Activated T-helper 1 cell treated with anti-CD3 and anti-CD28 coated beads, Interleukin-12 subunit alpha, Interleukin-12 subunit beta, Interleukin-2, Interleukin-4 antibody, amounts not matched to agents 30 ng/mL and 10 ng/mL and 1 ng/mL, durations not matched to agents 14 hours and 24 hours and 36 hours (primary cell): Measurements from ENCODE around the gene CRIP2. TPM values are rescaled to one million over a fixed set of nuclear protein-coding genes. Genes with fewer than 3 reads are reported as not detected.

Experiments used
- DNase-seq: peaks from one replicate; pipeline ENCODE4 v3.0.0; 2021; ENCODE audit warnings: low spot score
- H3K27ac Mint-ChIP-seq: one replicate; pipeline ENCODE4 v1.8.0; 2021; ENCODE audit warnings: mild to moderate bottlenecking, mixed read lengths
- H3K27me3 Mint-ChIP-seq: one replicate; pipeline ENCODE4 v1.8.0; 2022; ENCODE audit warnings: mild to moderate bottlenecking, moderate library complexity, mixed read lengths; ENCODE audit not compliant: insufficient read depth
- H3K36me3 Mint-ChIP-seq: one replicate; pipeline ENCODE4 v1.8.0; 2021; ENCODE audit warnings: low read depth, mixed read lengths
- H3K4me1 Mint-ChIP-seq: one replicate; pipeline ENCODE4 v1.8.0; 2021; ENCODE audit warnings: low read depth, mixed read lengths
- H3K4me3 Mint-ChIP-seq: one replicate; pipeline ENCODE4 v1.8.0; 2021; ENCODE audit warnings: mild to moderate bottlenecking, moderate library complexity, mixed read lengths
- H3K9me3 Mint-ChIP-seq: one replicate; pipeline ENCODE4 v1.8.0; 2021; ENCODE audit warnings: mixed read lengths
- intact Hi-C: fragments of 100-400 bp; cut with micrococcal nuclease; formaldehyde crosslinking; loops from one replicate; pipeline ENCODE4 v1.15.1; 2024
- total RNA-seq: library from RNA; stranded (reverse); gene quantifications from 2 replicates; pipeline ENCODE4 v1.2.3, GENCODE V29; 2022

CRIP2 gene
- total RNA-seq, 1 donor from 2014 or later = not detected

DNA sequence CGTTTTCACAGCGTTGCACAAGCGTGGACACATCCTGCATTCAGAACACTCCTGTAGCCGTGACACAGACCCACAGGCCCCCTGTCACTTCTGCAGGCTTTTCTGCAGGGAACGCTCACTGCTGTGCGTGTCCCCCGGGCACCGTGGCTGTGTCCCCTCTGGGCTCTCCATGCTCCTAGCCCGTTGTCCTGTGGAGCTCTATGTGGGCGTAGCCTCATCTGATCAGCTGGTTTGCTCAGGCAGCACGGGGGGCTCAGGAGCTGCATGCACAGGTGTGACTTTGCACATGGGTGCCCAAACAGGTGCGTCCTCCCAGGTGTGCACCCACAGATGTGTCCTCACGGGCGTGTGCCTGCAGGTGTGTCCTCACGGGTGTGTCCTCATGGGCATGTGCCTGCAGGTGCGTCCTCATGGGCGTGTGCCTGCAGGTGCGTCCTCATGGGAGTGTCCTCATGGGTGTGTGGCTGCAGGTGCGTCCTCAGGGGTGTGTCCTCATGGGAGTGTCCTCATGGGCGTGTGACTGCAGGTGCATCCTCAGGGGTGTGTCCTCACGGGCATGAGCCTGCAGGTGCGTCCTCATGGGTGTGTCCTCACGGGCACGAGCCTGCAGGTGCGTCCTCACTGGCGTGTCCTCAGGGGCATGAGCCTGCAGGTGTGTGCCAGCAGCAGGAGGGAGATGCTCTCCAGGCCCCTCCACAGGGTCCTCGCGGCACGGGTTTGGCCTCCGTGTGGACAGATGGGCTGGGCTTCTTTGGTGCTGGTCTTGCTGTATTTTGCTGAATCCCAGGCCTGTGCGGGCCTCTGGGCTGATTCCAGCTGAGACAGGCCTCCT lies 37.5 kb upstream of the CRIP2 start:
- no peaks in the 10 kb centered on the region for H3K9me3 Mint-ChIP-seq

DNA sequence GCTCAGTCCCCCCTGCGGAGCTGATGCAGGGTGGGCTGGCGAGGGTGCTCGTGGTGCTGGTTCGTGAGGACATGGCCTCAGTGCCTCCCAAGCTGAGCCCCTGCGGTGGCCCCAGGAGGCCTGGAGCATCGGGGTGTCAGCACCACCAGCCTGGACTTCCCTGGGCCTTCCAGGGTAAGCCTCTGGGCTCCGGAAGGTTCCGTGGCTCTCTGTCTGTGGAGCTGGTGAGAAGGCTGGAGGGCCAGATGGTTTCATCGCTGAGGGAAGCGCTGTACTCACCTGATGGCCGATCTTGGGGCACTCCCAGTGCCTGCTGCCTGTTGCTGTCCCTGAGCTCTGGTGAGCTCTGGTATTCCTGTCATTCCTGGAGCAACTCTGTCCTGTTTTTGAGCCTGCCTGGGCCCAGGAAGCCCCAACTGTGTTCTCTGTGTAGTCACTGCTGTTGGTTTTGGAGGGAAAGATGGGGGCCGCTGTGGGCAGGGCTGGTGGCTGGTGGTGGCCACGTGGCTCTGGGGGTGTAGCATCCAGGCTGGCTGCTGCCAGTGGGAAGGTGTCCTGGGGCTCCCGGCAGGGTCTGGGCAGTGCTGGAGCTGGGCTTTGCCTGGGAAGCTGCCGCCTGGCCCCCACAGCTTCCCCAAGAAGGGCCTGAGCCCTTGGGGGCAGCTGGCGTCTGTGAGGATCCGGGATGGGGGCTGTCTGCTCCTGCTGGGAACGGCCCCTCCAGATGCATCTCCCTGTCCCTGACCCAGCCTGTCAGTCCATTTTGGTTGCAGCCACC lies 36.7 kb upstream of the CRIP2 start:
- Mint-ChIP-seq H3K27ac (no peak overlapping the region), H3K4me1 (no peaks in the 10 kb centered on the region), H3K9me3 (no peaks in the 10 kb centered on the region), H3K36me3 (peaks cover 14% of the 10 kb centered on the region), H3K27me3 (no peaks in the 10 kb centered on the region), H3K4me3 (no peak overlapping the region)
- intact Hi-C loops = no loop called here
- no peak for DNase-seq

More for the DNA sequence above, 37.5 kb upstream of the CRIP2 start:
- no peaks in the 10 kb centered on the region for H3K4me1 Mint-ChIP-seq
- H3K36me3 Mint-ChIP-seq = peaks cover 12% of the 10 kb centered on the region
- intact Hi-C loops = no loop called here
- no peak overlapping the region for H3K27ac Mint-ChIP-seq
- H3K27me3 Mint-ChIP-seq = no peaks in the 10 kb centered on the region
- no peak overlapping the region for H3K4me3 Mint-ChIP-seq
- no peak for DNase-seq

DNA sequence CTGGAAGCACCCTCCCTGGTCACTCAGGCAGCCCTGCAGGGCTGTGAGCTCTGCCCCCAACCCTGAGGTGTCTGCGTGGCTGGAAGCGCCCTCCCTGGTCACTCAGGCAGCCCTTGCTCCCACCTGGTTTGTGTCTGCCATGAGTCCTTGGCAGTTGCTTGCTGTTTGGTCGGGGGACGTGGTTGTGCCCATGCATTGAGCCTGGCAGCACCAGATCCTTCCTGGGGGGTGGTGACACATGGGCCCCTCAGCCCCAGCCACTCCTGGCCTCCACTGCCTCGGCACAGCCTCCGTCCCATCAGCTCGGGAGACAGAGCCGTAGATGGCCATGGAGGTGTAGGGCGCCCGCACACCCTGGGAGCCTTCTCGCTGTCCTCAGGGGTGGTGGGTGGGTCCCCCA lies 35.4 kb upstream of the CRIP2 start:
- H3K4me3 Mint-ChIP-seq = no peak overlapping the region
- no peak for DNase-seq
- no peak overlapping the region for H3K27ac Mint-ChIP-seq
- H3K9me3 Mint-ChIP-seq = no peaks in the 10 kb centered on the region
- H3K4me1 Mint-ChIP-seq = no peaks in the 10 kb centered on the region
- H3K36me3 Mint-ChIP-seq = peaks cover 14% of the 10 kb centered on the region
- intact Hi-C loops = no loop called here
- H3K27me3 Mint-ChIP-seq = no peaks in the 10 kb centered on the region

DNA sequence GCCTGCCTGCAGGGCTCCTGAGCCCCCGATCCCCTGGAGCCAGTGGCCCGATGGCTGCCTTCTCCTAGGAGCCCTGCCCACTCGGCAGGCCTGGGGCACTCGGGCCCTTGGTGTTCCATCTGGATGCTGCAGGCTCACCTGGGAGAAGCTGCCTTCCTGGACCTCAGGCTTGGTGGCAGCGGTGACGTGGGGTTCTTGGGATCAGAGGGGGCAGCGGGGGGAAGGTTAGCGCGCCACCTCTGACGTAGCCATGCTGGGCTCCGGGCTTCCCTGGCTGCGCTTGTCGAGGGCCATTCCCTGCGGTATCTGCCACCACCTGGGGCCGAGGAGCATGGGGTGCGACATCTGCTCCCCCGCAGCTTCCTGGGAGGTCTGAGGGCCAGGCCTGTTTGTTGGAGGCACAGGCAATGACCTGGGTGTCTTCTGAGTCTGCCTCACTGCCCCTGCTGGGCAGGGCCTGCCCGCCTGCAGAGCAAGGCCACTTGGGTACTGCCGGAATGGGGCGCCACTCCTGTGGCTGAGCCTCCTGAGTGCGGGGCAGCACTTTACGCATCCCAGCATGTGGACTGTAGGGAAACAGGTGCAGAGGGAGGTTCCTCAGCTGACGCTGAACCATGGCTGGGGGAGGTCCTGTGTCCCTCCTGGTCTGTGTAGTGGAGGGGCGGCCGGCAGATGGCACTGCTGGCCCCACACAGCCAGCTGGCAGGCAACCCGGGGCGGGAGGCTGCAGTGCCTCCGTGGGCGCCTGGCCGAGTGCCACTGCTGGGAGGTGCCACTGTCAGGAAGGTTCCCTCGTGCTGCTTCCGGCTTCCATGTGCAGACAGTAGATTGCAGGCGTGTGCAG lies 34.7 kb upstream of the CRIP2 start:
- no peaks in the 10 kb centered on the region for H3K9me3 Mint-ChIP-seq
- H3K36me3 Mint-ChIP-seq = peaks cover 13% of the 10 kb centered on the region
- intact Hi-C loops = no loop called here
- no peaks in the 10 kb centered on the region for H3K27me3 Mint-ChIP-seq
- H3K4me3 Mint-ChIP-seq = no peak overlapping the region
- H3K27ac Mint-ChIP-seq = no peak overlapping the region
- DNase-seq = no peak
- no peaks in the 10 kb centered on the region for H3K4me1 Mint-ChIP-seq

DNA sequence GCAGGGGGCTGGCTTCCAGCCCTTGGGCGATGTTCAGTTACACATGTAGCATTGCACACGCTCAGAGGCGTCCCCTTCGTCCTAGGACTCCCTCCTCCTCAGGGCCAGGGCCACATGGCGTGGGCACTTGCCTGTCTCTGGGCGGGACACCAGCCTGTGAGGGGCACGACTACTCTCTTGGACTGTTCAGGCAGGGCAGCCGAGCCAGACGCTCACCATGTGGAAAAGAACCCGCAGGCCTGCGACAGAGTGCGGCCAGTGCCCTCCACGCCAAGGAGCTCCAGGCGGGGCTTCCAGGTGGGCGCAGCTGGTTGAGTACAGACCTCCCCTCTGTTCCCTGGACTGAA lies 34.1 kb upstream of the CRIP2 start:
- no peak for DNase-seq
- intact Hi-C loops = no loop called here
- Mint-ChIP-seq H3K27me3 (no peaks in the 10 kb centered on the region), H3K36me3 (peaks cover 12% of the 10 kb centered on the region), H3K4me3 (no peak overlapping the region), H3K9me3 (no peaks in the 10 kb centered on the region), H3K27ac (no peak overlapping the region), H3K4me1 (no peaks in the 10 kb centered on the region)

DNA sequence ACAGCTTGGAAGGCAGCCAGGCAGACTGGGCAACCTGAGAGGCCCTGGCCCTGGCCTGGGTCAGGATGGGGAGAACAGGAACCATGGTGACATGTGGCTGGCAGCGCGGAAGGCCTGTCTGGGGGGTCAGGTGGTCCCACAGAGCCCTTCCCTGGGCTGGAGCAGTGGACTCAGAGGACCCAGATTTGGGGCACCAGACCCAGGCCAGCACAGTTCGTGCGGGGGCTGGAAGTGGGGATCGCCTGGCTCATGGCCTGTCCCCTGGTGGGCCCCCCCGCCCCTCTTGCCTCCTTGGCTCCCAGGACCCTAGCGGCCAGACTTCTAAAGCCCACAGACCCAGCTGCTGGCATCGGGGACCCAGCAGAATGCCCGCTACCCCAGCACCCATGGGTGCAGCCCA lies 33.6 kb upstream of the CRIP2 start:
- H3K27me3 Mint-ChIP-seq = no peaks in the 10 kb centered on the region
- no peaks in the 10 kb centered on the region for H3K4me1 Mint-ChIP-seq
- DNase-seq = no peak
- intact Hi-C loops = no loop called here
- no peak overlapping the region for H3K4me3 Mint-ChIP-seq
- no peaks in the 10 kb centered on the region for H3K9me3 Mint-ChIP-seq
- peaks cover 12% of the 10 kb centered on the region for H3K36me3 Mint-ChIP-seq
- no peak overlapping the region for H3K27ac Mint-ChIP-seq

DNA sequence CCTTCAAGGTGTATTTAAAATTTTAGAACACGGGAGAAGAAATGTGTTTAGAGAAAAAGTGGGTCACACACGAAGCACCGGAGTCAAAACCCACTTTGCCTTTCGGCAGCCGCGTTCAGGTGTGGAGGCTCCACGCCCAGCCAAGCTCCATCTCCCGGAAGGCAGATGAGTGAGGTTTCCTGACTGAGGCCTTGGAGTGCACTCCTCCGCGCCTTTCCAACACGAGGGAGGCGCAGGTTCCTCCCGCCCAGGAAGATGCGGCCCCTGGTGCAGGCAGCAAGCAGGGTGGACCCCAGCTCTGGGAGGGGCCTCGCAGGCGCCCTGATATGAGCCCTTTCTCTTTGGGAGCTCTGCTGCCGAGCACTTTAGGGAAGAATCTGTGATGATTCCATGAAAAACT lies 32.5 kb upstream of the CRIP2 start:
- Mint-ChIP-seq H3K36me3 (peaks cover 7% of the 10 kb centered on the region), H3K9me3 (no peaks in the 10 kb centered on the region), H3K4me3 (no peak overlapping the region), H3K27ac (no peak overlapping the region), H3K27me3 (no peaks in the 10 kb centered on the region), H3K4me1 (no peaks in the 10 kb centered on the region)
- intact Hi-C loops = no loop called here
- DNase-seq = no peak

DNA sequence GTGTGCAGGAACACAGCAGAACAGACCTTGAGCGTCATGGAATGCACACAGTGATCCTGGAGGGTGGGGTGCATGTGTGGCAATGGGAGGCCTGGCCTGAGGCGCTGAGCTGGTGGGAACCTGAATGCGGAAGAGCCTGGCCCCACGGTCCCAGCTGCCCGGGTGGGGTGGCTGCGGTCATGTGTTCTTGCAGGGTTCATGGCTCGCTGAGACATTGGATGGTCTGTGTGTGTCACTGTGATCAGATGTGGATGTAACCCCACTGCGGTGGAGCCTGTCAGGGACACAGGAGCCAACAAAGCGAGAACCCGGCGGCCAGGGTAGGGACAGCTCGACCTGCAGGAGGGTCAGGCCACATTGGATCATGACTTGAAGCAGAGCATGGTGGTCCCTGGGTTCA lies 31.8 kb upstream of the CRIP2 start:
- H3K36me3 Mint-ChIP-seq = peaks cover 7% of the 10 kb centered on the region
- H3K4me1 Mint-ChIP-seq = no peaks in the 10 kb centered on the region
- H3K27me3 Mint-ChIP-seq = no peaks in the 10 kb centered on the region
- H3K27ac Mint-ChIP-seq = no peak overlapping the region
- no peak for DNase-seq
- H3K9me3 Mint-ChIP-seq = no peaks in the 10 kb centered on the region
- no peak overlapping the region for H3K4me3 Mint-ChIP-seq
- intact Hi-C loops = no loop called here

DNA sequence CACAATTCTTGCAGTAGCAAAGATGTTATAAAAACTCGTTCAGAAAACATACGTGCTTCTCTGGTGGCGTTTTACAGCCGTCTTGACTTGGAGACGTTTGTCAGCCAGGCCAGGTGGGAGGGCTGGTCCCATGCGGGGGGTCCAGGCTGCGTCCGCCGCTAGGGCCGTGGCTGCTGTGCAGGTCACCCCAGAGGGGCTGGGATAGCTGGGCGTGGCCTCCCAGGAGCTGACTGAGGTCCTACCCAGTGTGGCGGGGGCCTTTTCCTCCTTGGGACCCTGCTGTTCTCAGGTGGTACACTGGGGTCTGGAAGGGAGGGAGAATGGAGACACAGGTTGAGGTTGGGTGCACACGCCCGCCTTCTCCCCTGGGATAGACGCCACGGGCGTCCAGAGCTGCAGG lies 29.8 kb upstream of the CRIP2 start:
- Mint-ChIP-seq H3K4me1 (no peaks in the 10 kb centered on the region), H3K4me3 (no peak overlapping the region), H3K36me3 (peaks cover 7% of the 10 kb centered on the region), H3K27ac (no peak overlapping the region), H3K9me3 (no peaks in the 10 kb centered on the region), H3K27me3 (no peaks in the 10 kb centered on the region)
- intact Hi-C loops = no loop called here
- no peak for DNase-seq

DNA sequence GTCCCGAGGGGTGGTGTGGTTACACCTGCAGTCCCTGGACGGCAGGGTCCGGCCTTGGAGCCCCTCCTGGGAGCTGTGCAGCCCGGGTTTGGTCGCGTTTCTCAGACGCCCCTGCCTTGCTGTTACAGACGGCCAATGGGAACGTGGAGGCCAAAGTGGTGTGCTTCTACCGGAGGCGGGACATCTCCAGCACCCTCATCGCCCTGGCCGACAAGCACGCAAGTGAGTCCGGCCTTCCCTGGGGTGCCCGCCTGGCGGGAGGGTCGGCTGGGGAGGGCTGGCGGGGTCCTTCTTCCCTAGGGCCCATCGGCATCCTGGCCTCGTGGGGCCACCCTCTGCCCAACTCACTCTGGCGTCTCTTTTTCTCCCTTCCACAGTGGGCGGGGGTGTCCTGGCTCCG lies 29.3 kb upstream of the CRIP2 start:
- intact Hi-C loops = no loop called here
- Mint-ChIP-seq H3K9me3 (no peaks in the 10 kb centered on the region), H3K36me3 (peaks cover 7% of the 10 kb centered on the region), H3K27me3 (no peaks in the 10 kb centered on the region), H3K4me3 (no peak overlapping the region), H3K27ac (no peak overlapping the region), H3K4me1 (no peaks in the 10 kb centered on the region)
- no peak for DNase-seq

DNA sequence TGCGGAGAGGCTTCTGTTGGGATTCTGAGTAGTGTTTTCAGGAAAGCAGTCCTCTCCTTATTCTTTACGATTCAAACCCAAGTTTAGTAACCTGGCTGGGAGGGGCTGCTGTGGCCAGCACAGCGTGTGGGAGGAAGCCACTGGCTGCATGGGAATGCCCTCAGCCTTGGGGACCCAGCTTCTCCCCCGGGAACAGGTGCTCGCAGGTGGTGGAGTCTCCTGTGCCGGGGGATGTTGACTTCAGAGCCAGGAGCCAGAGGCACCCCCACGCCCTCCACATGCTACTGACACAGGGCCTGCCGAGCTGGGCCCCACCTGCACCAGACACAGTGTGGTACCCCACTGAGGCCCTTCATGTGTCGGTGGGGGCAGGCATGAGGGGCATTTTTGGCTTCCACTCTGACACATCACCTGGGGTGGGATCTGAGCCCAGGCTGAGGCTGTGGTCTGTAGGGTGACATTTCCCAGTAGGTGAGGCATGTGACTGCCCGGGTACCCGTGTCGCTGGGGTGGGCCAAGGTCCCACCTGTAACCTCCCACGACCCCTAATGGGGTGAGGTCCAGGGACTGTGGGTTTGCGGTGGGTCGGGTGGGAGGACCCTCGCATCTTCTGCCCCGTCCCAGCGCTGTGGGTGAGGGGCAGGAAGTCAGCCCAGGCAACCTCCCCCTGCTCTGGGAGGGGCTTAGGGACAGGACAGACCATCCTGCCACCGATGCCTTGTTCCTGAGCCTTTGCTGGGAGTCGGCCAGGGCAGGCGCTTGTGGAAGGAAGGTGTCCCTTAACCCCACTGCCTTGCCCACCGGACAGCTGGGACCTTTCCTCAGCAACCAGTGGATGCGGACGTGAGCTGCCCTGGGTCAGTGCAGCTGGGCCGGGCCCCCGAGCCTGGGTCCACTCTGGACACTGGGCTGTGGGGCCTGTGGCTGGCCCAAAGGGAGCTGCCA lies 28.4 kb upstream of the CRIP2 start:
- Mint-ChIP-seq H3K4me1 (no peaks in the 10 kb centered on the region), H3K9me3 (no peaks in the 10 kb centered on the region), H3K27me3 (no peaks in the 10 kb centered on the region), H3K36me3 (peaks cover 6% of the 10 kb centered on the region), H3K4me3 (no peak overlapping the region), H3K27ac (no peak overlapping the region)
- intact Hi-C loops = no loop called here
- no peak for DNase-seq

DNA sequence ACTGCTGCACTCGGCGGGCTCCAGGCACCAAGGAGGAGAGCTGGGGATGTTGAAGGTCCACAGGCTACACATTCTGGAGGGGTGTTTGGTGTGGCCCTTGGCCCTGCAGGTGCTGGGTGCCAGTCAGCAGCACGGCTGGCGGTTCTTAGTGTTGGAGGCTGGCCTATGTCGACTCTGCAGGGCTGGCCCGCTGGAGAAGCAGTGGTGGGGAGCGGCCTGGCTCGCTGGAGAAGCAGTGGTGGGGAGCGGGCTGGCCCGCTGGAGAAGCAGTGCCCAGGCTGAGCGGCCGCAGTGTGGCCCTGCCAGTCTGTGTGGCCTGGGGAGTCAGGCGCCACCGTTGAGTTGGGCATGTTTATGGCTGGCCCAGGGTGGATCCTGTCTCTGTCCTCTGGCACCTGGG lies 27.6 kb upstream of the CRIP2 start:
- Mint-ChIP-seq H3K9me3 (no peaks in the 10 kb centered on the region), H3K4me1 (no peaks in the 10 kb centered on the region), H3K27me3 (no peaks in the 10 kb centered on the region), H3K36me3 (peaks cover 3% of the 10 kb centered on the region), H3K4me3 (no peak overlapping the region), H3K27ac (no peak overlapping the region)
- intact Hi-C loops = no loop called here
- no peak for DNase-seq
